ENCODE data around the gene PAMR1. TPM values are rescaled to one million over a fixed set of nuclear protein-coding genes. Genes with fewer than 3 reads are reported as not detected.

The PAMR1 gene
- polyA plus RNA-seq, 2 of the 4 experiments (the other 2 are of a cell fraction) = not detected

DNA sequence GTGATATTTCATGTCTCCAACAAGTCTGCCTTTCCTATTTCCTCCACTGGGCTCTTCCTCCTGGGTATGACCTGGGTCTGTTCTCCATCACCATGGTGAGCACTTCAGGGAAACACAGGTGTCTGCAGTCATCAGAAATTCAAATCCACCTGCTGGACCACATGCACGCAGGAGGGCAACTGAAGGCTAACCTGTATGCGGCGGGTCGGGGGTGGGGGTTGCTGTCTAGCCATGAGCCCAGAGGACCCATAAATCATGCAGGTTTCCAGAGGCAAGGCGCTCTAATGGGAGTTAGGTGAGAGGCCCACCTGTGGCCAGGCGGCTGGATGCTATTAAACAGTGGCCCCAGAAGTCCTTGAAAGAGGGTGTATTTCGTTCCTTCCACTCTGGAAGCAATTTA is 11.1 kb upstream of the PAMR1 start:
- POLR2A ChIA-PET = no interaction called here
- no peak for FAIRE-seq
- WGBS (ENCODE audit: missing lambda C conversion rate) = 63% methylated on average over 7 of the region's 7 CpGs
- Histone ChIP-seq H3K4me2 (no peak overlapping the region), H3K27ac (no peak overlapping the region), H3K4me1 (no peaks in the 10 kb centered on the region), H3K9me3 (no peaks in the 10 kb centered on the region), H3K4me3 (no peak overlapping the region)
- CTCF ChIA-PET = interaction anchor here (1.5 to 2.1 kb wide), 2 partner anchors 13 to 52 kb away, joined by 4 to 5 read pairs; no protein-coding TSS in a partner anchor
- TF ChIP-seq, protein P1, sequence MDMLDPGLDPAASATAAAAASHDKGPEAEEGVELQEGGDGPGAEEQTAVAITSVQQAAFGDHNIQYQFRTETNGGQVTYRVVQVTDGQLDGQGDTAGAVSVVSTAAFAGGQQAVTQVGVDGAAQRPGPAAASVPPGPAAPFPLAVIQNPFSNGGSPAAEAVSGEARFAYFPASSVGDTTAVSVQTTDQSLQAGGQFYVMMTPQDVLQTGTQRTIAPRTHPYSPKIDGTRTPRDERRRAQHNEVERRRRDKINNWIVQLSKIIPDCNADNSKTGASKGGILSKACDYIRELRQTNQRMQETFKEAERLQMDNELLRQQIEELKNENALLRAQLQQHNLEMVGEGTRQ (IDR thresholded peaks at IDR 0.05) = no peak
- TF ChIP-seq HOXA7 (CRISPR knock-in tag; IDR thresholded peaks at IDR 0.05) = no peak
- ATAC-seq = no peak
- no peak for DNase-seq (ENCODE audit: low read depth in 1 of 2, low spot score in 1 of 2)

DNA sequence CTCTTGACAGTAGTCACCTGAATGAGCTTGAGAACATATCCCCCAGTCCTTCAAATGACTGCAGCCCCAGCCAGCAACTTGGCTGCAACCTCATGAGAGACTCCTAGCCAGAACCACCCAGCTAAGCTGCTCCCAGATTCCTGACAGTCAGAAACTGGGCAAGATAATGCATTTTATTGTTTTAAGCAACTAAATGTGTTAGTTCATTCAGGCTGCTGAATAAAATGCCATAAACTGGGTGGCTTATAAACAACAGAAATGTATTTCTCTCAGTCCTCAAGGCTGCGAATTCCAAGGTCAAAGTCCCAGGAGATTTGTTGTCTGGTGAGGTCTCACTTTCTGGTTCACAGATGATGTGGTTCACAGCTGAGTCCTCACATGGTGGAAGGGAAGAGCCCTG is 5.8 kb upstream of the PAMR1 start:
- ATAC-seq = no peak
- peak overlapping the region in 1 of 2 experiments; percentile 62; a peak in 4 of 6 replicates for H3K27ac ChIP-seq
- no peak for TF ChIP-seq MYC (IDR thresholded peaks at IDR 0.05; ENCODE audit: borderline replicate concordance, low read length)
- no peak for TF ChIP-seq POLR2A (IDR thresholded peaks at IDR 0.05; ENCODE audit: low read length)
- no peak for TF ChIP-seq KDM1A (IDR thresholded peaks at IDR 0.05; ENCODE audit: low read depth)
- no peak for TF ChIP-seq NFE2L2 (conservative IDR thresholded peaks at IDR 0.05; ENCODE audit: low read length)
- no peak for TF ChIP-seq EHMT2 (IDR thresholded peaks at IDR 0.05; ENCODE audit: low read depth)
- TF ChIP-seq CBX8 (IDR thresholded peaks at IDR 0.05) = no peak
- no peak for TF ChIP-seq SMC3 (IDR thresholded peaks at IDR 0.05)
- TF ChIP-seq CBX2 (IDR thresholded peaks at IDR 0.05; ENCODE audit: borderline replicate concordance, low read depth) = no peak
- TF ChIP-seq HDAC2 (IDR thresholded peaks at IDR 0.05) = no peak
- TF ChIP-seq HOXB13 (CRISPR knock-in tag; IDR thresholded peaks at IDR 0.05; ENCODE audit: low read depth) = no peak
- TF ChIP-seq FOXS1 (CRISPR knock-in tag; IDR thresholded peaks at IDR 0.05) = no peak
- no peak for TF ChIP-seq CHD4 (IDR thresholded peaks at IDR 0.05; ENCODE audit: borderline replicate concordance)
- no peak for TF ChIP-seq GATA3 (IDR thresholded peaks at IDR 0.05; ENCODE audit: borderline replicate concordance)
- TF ChIP-seq CEBPB (IDR thresholded peaks at IDR 0.05) = no peak
- TF ChIP-seq, protein P2, sequence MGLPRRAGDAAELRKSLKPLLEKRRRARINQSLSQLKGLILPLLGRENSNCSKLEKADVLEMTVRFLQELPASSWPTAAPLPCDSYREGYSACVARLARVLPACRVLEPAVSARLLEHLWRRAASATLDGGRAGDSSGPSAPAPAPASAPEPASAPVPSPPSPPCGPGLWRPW (IDR thresholded peaks at IDR 0.05) = no peak
- TF ChIP-seq CHD2 (IDR thresholded peaks at IDR 0.05; ENCODE audit: low read length, partially characterized antibody) = no peak
- H3K9me3 ChIP-seq = no peaks in the 10 kb centered on the region
- FAIRE-seq = no peak
- 76% methylated on average over 1 of the region's 1 CpG for WGBS (ENCODE audit: missing lambda C conversion rate)
- ChIA-PET POLR2A (no interaction called here), CTCF (interaction anchor here (1.4 kb wide), 1 partner anchor 47 kb away, joined by 3 read pairs; no protein-coding TSS in a partner anchor)
- no peak overlapping the region for H3K4me3 ChIP-seq
- no peak overlapping the region for H3K4me2 ChIP-seq
- no peak for DNase-seq (ENCODE audit: low read depth in 1 of 2, low spot score in 1 of 2)
- H3K4me1 ChIP-seq = peaks cover 12% of the 10 kb centered on the region

DNA sequence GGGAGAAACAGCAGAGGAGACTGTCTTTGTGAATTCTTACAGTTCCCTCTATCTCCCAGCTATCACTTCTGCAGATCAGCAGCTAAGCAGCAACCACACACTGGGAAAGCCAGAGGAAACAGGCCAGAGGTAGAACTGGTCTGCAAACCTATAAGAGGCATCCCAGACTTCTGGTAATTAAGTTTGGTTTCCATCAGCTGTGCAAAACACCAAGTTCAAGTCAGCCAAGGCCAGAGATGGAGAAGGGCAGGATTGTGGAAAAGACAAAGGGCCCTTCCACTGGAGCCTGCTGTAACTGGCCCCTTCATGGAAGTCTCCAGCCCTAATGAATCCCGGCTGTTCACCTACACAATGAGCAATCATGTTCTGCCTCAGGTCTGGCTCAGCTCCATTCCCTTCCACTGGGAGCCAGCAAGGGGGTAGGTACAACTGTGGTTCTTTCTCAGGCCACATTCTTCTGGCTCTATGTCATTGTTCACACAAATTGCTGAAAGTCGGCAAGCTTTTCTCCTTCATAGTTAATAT is 4.6 kb upstream of the PAMR1 start:
- DNase-seq (ENCODE audit: low read depth in 1 of 2, low spot score in 1 of 2) (no peak), ATAC-seq (peak; percentile 44 to 69; a peak in 4 of 6 replicates), FAIRE-seq (no peak)
- no peaks in the 10 kb centered on the region for H3K9me3 ChIP-seq
- CTCF ChIA-PET = interaction anchor here (1.0 to 1.4 kb wide), 2 partner anchors 45 to 89 kb away, joined by 3 read pairs; no protein-coding TSS in a partner anchor
- POLR2A ChIA-PET = no interaction called here
- peak overlapping the region; percentile 32 to 62; a peak in 4 of 6 replicates for H3K27ac ChIP-seq
- H3K4me1 ChIP-seq = peaks cover 12% of the 10 kb centered on the region
- no peak overlapping the region for H3K4me3 ChIP-seq
- whole genome bisulfite sequencing (ENCODE audit: missing lambda C conversion rate) = 7% methylated on average over 2 of the region's 2 CpGs
- no peak for TF ChIP-seq JUN (IDR thresholded peaks at IDR 0.05)
- TF ChIP-seq TP53 (CRISPR knock-in tag; IDR thresholded peaks at IDR 0.05) = no peak
- no peak for TF ChIP-seq ZC3H11A (IDR thresholded peaks at IDR 0.05)
- TF ChIP-seq CHD2 (IDR thresholded peaks at IDR 0.05; ENCODE audit: low read length, partially characterized antibody) = no peak
- TF ChIP-seq, protein P2 (IDR thresholded peaks at IDR 0.05) = no peak
- no peak for TF ChIP-seq RFX5 (IDR thresholded peaks at IDR 0.05)
- peak overlapping the region; percentile 52 for H3K4me2 ChIP-seq

Measured in A549 (cell line).